MM.1S (cell line): ENCODE results near the gene EPS8L2.

Source experiments
- EZH2 ChIP-seq: fragments of 300-600 bp; sonication (generic); optimal IDR thresholded peaks from 2 replicates; pipeline ENCODE3; 2017; ENCODE audit warnings: low read depth, mild to moderate bottlenecking, antibody characterized with exemption, low read length, mixed read lengths
- EZH2phosphoT487 ChIP-seq: fragments of 300-600 bp; sonication (generic); IDR thresholded peaks from 2 replicates; pipeline ENCODE4 v1.6.1; 2018; ENCODE audit warnings: antibody characterized with exemption, low read length
- TF ChIP-seq, protein P1 (sequence below): fragments of 300-600 bp; sonication (generic); IDR thresholded peaks from 2 replicates; pipeline ENCODE4 v1.5.1; 2016; ENCODE audit warnings: antibody characterized with exemption, low read length, mixed read lengths

GRCh38 chr11:726278-727220 lies 20.5 kb downstream of the EPS8L2 start:
- TF ChIP-seq, protein P1, sequence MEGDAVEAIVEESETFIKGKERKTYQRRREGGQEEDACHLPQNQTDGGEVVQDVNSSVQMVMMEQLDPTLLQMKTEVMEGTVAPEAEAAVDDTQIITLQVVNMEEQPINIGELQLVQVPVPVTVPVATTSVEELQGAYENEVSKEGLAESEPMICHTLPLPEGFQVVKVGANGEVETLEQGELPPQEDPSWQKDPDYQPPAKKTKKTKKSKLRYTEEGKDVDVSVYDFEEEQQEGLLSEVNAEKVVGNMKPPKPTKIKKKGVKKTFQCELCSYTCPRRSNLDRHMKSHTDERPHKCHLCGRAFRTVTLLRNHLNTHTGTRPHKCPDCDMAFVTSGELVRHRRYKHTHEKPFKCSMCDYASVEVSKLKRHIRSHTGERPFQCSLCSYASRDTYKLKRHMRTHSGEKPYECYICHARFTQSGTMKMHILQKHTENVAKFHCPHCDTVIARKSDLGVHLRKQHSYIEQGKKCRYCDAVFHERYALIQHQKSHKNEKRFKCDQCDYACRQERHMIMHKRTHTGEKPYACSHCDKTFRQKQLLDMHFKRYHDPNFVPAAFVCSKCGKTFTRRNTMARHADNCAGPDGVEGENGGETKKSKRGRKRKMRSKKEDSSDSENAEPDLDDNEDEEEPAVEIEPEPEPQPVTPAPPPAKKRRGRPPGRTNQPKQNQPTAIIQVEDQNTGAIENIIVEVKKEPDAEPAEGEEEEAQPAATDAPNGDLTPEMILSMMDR: no peak
- TF ChIP-seq EZH2 (no peak), EZH2phosphoT487 (no peak)
